LNCAP (cell line): ENCODE results near the gene MED1.

Source experiments
- TF ChIP-seq, protein P1 (sequence below): fragments of 450-650 bp; IDR thresholded peaks from 2 replicates; pipeline ENCODE4 v1.5.1; 2017; ENCODE audit warnings: mild to moderate bottlenecking

Gene MED1

DNA sequence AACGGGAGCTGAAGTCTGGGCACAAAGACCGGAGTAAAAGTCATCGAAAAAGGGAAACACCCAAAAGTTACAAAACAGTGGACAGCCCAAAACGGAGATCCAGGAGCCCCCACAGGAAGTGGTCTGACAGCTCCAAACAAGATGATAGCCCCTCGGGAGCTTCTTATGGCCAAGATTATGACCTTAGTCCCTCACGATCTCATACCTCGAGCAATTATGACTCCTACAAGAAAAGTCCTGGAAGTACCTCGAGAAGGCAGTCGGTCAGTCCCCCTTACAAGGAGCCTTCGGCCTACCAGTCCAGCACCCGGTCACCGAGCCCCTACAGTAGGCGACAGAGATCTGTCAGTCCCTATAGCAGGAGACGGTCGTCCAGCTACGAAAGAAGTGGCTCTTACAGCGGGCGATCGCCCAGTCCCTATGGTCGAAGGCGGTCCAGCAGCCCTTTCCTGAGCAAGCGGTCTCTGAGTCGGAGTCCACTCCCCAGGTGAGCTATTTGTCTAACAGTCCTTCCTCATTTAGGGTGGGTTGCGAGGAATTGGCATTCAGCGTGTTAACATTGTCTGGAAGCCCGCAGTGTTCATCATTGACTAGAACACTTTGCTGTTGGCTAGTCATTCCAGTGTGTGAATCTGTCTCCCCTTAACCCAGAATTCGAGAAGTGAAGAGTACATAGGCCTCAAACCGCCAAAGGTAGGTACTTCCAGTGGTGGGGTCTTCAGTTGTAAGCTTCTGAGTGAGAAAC, 11.7 kb upstream of the MED1 start:
- TF ChIP-seq, protein P1, sequence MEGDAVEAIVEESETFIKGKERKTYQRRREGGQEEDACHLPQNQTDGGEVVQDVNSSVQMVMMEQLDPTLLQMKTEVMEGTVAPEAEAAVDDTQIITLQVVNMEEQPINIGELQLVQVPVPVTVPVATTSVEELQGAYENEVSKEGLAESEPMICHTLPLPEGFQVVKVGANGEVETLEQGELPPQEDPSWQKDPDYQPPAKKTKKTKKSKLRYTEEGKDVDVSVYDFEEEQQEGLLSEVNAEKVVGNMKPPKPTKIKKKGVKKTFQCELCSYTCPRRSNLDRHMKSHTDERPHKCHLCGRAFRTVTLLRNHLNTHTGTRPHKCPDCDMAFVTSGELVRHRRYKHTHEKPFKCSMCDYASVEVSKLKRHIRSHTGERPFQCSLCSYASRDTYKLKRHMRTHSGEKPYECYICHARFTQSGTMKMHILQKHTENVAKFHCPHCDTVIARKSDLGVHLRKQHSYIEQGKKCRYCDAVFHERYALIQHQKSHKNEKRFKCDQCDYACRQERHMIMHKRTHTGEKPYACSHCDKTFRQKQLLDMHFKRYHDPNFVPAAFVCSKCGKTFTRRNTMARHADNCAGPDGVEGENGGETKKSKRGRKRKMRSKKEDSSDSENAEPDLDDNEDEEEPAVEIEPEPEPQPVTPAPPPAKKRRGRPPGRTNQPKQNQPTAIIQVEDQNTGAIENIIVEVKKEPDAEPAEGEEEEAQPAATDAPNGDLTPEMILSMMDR, result no peak

DNA sequence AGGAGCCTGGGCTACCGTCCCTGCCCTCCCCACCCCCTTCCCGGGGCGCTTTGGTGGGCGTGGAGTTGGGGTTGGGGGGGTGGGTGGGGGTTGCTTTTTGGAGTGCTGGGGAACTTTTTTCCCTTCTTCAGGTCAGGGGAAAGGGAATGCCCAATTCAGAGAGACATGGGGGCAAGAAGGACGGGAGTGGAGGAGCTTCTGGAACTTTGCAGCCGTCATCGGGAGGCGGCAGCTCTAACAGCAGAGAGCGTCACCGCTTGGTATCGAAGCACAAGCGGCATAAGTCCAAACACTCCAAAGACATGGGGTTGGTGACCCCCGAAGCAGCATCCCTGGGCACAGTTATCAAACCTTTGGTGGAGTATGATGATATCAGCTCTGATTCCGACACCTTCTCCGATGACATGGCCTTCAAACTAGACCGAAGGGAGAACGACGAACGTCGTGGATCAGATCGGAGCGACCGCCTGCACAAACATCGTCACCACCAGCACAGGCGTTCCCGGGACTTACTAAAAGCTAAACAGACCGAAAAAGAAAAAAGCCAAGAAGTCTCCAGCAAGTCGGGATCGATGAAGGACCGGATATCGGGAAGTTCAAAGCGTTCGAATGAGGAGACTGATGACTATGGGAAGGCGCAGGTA, 11.0 kb upstream of the MED1 start:
- TF ChIP-seq, protein P1, result no peak

DNA sequence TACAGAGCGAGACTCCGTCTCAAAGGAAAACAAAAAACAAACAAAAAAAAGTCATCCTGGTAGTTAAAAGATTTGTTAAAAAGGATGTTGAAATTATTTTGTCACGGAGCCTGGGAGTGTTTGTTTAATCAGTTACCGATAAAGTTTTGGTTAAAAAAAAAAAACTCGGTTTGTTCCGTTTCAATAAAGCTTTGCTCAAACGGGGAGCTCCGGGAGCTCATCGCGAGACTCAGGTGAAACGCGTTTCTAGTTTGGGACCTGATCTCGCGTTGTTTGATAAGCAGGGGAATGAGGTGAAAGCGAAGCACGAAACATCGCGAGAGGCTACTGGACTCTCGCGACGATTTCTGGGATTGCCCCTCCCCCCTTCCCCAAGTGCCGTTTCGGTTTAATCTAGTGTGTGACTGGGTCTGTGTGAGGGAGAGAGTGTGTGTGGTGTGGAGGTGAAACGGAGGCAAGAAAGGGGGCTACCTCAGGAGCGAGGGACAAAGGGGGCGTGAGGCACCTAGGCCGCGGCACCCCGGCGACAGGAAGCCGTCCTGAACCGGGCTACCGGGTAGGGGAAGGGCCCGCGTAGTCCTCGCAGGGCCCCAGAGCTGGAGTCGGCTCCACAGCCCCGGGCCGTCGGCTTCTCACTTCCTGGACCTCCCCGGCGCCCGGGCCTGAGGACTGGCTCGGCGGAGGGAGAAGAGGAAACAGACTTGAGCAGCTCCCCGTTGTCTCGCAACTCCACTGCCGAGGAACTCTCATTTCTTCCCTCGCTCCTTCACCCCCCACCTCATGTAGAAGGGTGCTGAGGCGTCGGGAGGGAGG, 10.3 kb upstream of the MED1 start, which contains the start of gene CDK12:
Gene CDK12, plus strand, starts transcription at position 374 of the 813 bp plus-strand sequence. CDS start 586 bp downstream, outside the sequence.
- TF ChIP-seq, protein P1, result no peak

DNA sequence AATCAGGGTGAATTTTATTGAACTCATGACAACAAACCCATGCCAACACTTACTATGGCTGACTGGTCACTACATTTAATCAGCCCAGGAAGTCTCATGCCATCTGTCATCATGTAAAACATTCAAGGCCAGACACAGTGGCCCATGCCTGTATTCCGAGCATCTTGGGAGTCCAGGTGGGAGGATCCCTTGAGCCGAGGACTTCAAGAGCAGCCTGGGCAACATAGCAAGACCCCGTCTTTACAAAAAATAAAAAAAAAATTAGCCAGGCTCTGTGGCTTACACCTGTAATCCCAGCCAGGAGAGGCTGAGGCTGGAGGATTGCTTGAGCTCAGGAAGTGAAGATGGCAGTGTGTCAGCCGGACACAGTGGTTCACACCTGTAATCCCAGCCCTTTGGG, 4.9 kb upstream of the MED1 start:
- TF ChIP-seq, protein P1, result no peak

DNA sequence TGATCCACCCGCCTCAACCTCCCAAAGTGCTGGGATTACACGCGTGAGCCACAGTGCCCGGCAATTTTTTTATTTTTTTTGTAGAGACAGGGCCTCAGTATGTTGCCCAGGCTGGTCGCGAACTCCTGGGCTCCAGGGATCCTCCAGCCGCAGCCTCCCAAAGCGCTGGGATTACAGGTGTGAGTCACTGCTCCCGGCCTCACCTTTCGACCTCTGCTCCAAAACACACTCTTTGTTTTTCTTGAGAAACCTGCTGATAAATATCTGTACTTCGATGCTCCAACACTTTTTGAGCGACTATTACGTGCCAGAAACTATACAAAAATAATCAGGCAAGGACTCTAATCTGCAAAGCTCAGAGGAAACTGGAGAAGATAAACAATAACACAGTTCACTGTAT, 1.0 kb downstream of the MED1 start:
- TF ChIP-seq, protein P1, result no peak

DNA sequence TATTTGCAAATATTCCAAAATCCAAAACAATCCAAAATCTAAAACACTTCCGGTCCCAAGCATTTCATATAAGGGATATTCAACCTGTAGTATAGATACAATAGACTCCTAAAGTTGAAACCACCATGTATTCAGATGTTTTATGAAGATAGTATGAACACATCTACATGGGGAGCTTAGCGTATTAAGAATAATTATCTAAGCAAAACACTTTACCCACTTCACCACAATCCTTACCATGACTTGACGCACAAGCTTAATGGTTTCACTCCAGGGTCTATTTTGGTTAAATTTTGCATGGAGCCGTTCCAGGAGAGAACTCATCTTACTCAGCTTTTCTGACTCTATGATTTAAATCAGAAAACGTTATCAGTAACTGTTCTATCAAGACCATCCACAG, 3.5 kb downstream of the MED1 start:
- TF ChIP-seq, protein P1, result no peak

DNA sequence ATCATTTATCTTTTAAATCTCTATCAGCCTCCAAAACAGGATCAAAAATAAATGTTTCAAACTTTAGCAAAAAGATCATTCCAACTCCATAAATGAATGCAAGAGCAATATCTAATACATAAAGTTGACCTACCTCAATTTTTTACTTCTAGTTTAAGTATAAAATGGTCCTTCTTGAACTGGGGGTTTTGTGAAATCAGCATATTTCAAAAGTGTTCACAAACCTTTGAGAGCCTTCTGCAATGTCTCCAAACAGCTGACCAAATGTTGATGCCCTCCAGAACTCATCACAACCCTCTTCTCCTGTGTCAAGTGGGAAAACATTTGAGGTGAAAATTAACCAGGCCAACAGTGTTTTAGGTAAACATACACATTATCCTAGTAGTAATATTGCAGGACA, 7.7 kb downstream of the MED1 start:
- TF ChIP-seq, protein P1, result no peak
